NCI-H2227 treated with DMSO at 0.1 percent for 48 hours (cell line): Measurements from ENCODE around the gene SS18L1.
"Not testable (repeated sequence)": the region's sequence is repeated elsewhere in the genome, so short reads cannot be mapped to it uniquely, and the experiment has no call there.

Experiments
- DNase-seq: peaks from one replicate; lab custom pipeline; 2025; lab: John Stamatoyannopoulos, UW

Gene SS18L1, protein sequence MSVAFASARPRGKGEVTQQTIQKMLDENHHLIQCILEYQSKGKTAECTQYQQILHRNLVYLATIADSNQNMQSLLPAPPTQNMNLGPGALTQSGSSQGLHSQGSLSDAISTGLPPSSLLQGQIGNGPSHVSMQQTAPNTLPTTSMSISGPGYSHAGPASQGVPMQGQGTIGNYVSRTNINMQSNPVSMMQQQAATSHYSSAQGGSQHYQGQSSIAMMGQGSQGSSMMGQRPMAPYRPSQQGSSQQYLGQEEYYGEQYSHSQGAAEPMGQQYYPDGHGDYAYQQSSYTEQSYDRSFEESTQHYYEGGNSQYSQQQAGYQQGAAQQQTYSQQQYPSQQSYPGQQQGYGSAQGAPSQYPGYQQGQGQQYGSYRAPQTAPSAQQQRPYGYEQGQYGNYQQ

GRCh38 chr20:62143081-62143956, at the start of gene SS18L1, which contains the start of gene PSMA7:
Gene SS18L1, plus strand, starts transcription at chr20:62143769. Its CDS starts 52 bp downstream, at chr20:62143821.
Gene PSMA7, minus strand, starts transcription at chr20:62143394. Its CDS starts 91 bp downstream, at chr20:62143303.
- DNase-seq, result peak; percentile 81

GRCh38 chr20:62096421-62097380, 46.9 kb upstream of the SS18L1 start:
- DNase-seq, result no peak

DNA sequence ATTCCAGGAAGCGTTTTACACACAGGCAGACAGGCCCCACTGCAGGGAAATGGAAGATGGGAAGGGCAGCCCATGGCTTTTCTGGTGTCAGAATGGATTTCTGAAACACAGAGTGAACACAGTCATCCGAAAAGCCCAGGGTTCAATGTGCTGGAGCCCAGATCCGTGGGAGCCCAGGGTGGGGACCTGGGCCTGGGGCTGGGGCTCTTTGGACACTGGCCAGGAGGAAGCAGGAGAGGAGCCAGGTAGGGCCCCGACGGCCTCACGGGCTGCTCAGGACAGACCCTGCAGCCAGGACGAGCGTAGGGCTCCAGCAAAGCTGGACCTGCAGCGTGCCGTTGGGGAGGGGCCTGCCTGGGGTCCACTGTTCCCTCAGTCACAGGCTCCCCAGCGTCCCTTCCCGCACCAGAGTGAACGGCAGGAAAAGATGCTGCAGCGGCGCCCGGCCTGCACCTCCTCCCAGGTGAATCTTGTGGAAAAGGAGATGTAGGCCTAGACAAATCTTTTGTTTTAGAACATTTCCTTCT, 45.6 kb upstream of the SS18L1 start:
- no peak for DNase-seq

- DNase-seq, result no peak
Measured at GRCh38 chr20:62101078-62101477, 42.5 kb upstream of the SS18L1 start.

DNA sequence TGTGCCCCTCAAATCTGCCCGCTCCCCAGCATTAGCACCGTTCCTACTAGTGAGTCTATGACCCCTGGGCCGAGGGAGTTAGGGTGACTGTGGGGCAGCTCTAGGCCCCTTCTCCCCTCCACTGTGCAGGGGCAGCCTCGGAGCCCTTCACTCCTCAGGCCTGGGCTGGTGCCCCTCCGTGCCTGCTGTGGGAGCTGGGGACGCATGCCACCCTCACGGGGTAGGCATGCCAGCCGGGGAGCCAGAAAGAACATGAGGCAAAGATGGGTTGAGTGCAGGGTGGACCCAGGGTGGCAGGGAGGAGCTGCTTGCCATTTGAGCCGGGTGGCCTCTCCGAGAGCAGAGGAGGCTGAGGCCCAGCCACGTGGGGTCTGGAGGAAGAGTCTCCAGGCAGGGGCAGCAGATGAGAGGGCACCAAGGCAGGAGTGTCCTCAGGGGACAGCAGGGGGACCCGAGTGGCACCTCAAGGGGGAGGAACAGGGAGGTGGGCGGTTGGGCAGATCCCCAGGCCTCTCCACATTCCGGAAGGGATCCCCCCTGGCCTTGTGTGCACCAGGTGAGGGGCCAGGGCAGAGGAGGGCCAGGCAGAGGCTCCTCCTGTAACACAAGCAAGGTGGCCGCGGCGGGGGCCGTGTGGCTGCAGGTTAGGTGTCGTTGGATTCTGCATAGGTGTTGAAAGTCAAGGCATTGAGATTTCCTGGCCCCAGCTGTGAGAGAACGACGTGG, 39.9 kb upstream of the SS18L1 start:
- no peak for DNase-seq

DNA sequence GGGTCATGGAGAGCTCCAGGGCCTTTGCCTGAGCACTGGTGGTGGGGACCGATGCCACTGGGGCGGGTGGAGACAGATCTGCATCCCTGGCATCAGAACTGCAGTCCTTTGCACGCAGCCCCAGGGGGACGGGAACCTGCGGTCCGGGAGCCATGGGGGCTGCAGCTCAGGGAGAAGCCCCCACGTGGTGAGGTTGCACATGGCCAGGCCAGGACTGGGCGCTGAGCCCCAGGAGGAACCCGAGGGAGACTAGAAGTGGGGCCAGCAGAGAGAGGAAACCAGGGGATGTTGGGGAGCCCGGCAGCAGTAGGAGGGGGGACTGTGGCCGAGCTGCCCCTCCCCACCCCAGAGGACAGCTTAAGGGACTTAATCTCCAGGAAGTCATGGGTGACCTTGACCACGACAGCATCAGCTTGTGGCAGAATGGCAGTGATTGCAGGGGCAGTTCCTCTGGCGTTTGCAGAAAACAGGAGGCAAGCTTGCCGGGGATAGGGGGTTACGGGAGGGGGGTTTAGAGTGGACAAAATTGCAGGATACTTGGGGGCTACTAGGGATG, 39.3 kb upstream of the SS18L1 start:
- DNase-seq, result no peak

DNA sequence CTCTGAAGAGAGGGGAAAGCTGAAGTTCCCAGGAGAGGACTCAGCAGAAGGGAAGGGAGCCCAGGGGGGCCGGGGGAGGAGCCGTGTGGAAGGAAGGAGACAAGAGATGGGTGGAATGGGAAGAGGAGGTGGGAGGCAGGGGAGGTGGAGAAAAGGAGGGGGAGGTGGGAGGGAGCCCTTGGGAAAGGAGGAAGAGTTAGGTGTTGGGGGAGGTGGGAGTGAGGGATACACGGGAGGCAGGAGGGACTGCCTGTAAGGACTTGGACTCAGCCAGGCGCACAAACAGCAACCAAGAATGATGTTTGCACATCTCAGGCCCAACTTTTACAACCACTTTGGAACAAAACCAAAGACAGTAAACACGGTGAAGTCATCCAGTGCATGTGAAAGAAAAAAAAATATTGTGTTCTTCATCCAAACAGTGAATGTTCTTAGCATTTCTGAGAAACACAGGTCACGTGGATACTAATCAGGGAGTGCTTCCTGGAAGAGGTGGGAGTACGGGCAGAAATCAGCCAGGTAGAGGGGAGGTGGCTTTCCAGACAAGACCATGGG, 38.7 kb upstream of the SS18L1 start:
- DNase-seq, result no peak

GRCh38 chr20:62105592-62105991, 38.0 kb upstream of the SS18L1 start:
- DNase-seq, result no peak

DNA sequence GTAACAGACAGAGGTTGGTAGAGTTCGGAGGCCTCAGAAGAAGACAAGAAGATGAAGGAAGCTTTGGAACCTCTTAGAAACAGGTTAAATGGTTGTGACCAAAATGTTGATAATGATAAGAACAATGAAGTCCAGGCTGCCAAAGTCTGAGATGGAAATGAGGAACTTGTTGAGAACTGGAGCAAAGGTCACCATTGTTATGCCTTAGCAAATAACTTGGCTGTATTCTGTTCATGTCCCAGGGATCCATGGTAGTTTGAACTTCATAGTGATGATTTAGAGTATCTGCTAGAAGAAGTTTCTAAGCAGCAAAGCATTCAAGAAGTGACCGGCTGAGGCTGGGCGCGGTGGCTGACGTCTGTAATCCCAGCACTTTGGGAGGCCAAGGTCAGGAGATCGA, 32.4 kb upstream of the SS18L1 start:
- DNase-seq, result no peak

DNA sequence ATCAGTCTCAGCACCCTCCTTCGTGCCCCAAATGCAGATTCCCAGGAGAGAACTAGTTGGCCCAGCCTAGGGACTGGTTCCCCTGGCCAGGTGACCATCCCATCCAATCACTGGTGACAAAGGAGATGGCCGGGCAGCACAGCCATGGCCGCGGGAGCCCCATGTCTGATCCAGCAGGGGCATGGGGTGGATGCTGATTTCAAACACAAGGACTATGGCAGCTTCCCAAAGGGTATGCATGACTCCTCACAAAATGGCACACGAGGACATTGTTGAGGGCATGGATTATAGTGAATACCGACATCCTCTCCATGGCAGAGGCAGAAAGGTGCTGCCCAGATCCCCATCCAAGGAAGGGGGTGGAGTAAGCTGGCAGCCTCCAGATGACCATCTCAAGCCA, 31.2 kb upstream of the SS18L1 start:
- no peak for DNase-seq

- no peak for DNase-seq
Measured at GRCh38 chr20:62114894-62115293, 28.7 kb upstream of the SS18L1 start.

DNA sequence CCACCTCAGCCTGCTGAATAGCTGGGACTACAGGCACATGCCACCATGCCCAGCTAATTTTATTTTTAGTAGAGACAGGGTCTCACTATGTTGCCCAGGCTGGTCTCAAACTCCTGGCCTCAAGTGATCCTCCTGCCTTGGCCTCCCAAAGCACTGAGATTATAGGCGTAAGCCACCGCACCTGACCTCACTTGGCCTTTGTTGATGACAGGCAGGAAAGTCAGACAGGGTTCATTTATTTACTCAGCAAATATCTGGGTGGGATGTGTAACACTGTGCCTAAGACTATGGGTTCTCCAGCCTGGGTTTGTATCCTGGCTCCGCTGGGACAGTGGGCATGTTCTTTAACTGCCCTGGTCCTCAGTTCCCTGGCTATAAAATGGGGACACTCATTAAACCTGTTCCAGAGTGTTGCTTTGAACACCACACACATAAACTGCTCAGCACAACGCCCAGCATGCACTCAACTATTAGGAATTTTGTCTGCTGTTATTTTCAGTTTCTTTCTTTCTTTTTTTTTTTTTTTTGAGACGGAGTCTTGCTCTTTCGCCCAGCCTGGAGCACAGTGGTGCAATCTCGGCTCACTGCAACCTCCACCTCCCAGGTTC, 27.7 kb upstream of the SS18L1 start:
- not testable (repeated sequence) for DNase-seq

DNA sequence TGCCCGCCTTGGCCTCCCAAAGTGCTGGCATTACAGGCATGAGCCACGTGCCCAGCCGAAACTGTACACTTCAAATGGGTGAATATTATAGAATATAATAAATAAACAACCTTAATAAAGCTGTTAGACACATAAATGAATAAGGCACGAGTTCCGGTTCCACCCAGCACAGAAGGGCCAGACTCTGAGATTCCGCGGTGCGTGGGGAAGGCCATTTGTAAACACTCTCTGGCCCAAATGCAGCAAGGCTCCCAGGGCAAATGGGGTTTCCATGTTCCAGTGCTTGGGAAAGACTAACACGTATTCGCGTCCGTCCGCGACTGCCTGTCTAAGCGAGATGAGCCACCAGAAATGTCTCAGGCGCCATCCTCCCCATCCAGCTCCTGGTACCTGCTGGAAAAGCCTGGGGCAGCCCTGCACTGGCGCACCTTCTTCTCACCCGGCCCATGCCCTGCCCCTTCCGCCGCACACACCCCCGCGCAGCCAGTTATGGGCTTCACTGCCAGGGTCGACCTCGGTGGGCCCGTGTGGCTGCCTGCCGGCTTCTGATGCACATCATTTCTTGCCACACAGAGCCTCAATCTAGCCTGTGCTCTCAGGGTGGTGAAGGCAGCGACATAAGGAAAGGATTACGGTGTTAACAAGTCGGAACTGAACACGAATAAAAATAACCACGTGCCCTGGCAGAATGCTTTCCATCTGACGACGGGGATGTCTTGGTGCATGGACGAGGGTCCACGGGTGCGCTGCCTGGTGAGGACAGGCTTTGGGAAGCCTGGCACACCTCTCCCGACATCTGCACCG, 26.8 kb upstream of the SS18L1 start:
- no peak for DNase-seq

- DNase-seq, result peak; percentile 78
Measured at GRCh38 chr20:62117362-62117646, 26.3 kb upstream of the SS18L1 start.

DNA sequence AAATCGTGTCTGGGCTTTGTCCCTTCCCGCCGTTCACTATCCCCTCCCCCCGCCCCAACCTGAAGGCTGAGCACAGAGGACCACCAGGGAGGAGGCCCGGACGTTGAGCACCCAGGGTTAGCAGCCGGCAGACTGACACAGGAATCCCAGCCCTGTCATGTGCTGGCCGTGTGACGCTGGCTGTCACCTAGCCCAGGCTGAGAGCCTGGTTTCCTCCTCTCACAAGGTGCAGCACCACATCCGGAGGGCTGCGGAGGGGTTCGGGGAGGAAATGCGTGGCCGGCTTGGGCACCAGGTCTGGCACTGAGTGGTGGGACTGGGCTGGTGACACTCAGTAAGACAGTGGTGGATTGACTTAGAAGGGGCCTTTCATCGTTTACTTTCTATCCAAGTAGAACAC, 25.9 kb upstream of the SS18L1 start:
- no peak for DNase-seq

DNA sequence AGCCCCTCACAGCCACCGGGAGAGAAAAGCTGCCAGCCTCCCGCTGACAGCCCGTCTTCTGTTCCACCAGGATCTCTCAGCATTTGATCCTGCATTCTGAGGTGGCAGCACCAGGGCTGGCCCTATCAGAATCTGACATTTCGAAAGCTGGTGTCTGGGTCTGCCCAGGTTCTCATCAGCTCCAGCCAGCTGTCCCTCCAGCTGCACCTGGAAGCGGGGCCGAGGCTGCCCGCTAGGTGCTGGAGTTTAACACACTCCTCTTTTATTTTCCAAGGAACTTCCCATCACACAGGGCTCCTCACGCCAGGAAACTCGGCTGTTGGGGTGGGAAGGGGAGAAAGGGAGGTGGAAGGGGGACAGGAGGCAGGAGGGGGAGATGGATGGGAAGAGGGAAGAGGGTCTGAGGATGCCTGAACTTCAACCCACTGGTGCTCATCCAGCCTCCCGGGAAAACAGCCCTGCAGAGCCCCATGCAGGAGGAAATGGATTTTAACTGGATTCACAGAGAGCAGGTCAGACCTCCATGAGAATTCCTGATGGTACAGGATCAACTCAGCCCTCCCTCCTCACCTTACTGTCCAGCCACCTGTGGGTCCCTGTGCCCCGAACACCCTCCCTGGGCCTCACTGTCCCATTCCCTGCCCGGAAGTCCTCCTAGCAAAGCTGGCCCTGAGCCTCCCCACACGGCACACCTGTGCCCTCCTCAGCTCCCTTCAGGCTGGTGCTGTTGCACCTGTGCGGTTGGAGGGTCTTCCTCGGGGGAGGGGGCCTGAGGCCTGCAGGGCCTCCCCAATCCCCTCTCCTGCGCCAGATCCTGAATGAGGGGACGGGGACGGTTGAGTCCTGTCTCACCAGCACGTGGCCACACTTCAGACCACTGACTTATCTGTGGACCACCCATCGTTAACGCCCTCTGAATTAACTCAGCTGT, 25.2 kb upstream of the SS18L1 start:
- no peak for DNase-seq

GRCh38 chr20:62119115-62119514, 24.5 kb upstream of the SS18L1 start:
- no peak for DNase-seq
